ENCODE data around the gene GATA3.
"Not testable (repeated sequence)": the region's sequence is repeated elsewhere in the genome, so short reads cannot be mapped to it uniquely, and the experiment has no call there.

Gene GATA3

GRCh38 chr10:8054494-8055407, at the start of gene GATA3:
Gene GATA3 (plus strand): TSS chr10:8054688. CDS start chr10:8055656, 968 bp downstream.
- no peak for DNase-seq (ENCODE audit: low read depth, low spot score)

- DNase-seq (ENCODE audit: low read depth, low spot score) = no peak
Measured at GRCh38 chr10:8006274-8006999, 48.1 kb upstream of the GATA3 start.

GRCh38 chr10:8009031-8009430, 45.5 kb upstream of the GATA3 start:
- DNase-seq (ENCODE audit: low read depth, low spot score) = no peak

- DNase-seq (ENCODE audit: low read depth, low spot score) = no peak
Measured at GRCh38 chr10:8013006-8013405, 41.5 kb upstream of the GATA3 start.

- DNase-seq (ENCODE audit: low read depth, low spot score) = no peak
Measured at GRCh38 chr10:8013619-8014018, 40.9 kb upstream of the GATA3 start.

GRCh38 chr10:8014649-8015048, 39.8 kb upstream of the GATA3 start:
- no peak for DNase-seq (ENCODE audit: low read depth, low spot score)

- no peak for DNase-seq (ENCODE audit: low read depth, low spot score)
Measured at GRCh38 chr10:8017277-8017676, 37.2 kb upstream of the GATA3 start.

GRCh38 chr10:8023321-8023720, 31.2 kb upstream of the GATA3 start:
- no peak for DNase-seq (ENCODE audit: low read depth, low spot score)

GRCh38 chr10:8023851-8024250, 30.6 kb upstream of the GATA3 start:
- no peak for DNase-seq (ENCODE audit: low read depth, low spot score)

- no peak for DNase-seq (ENCODE audit: low read depth, low spot score)
Measured at GRCh38 chr10:8026349-8027259, 27.9 kb upstream of the GATA3 start.

GRCh38 chr10:8031211-8031610, 23.3 kb upstream of the GATA3 start:
- DNase-seq (ENCODE audit: low read depth, low spot score) = not testable (repeated sequence)

- DNase-seq (ENCODE audit: low read depth, low spot score) = no peak
Measured at GRCh38 chr10:8032558-8032957, 21.9 kb upstream of the GATA3 start.

- no peak for DNase-seq (ENCODE audit: low read depth, low spot score)
Measured at GRCh38 chr10:8033812-8034465, 20.5 kb upstream of the GATA3 start.

GRCh38 chr10:8034466-8035005, 20.0 kb upstream of the GATA3 start:
- DNase-seq (ENCODE audit: low read depth, low spot score) = no peak

- no peak for DNase-seq (ENCODE audit: low read depth, low spot score)
Measured at GRCh38 chr10:8035006-8035640, 19.4 kb upstream of the GATA3 start.

GRCh38 chr10:8035641-8036470, 18.6 kb upstream of the GATA3 start:
- DNase-seq (ENCODE audit: low read depth, low spot score) = no peak

GRCh38 chr10:8036506-8037198, 17.8 kb upstream of the GATA3 start:
- DNase-seq (ENCODE audit: low read depth, low spot score) = no peak

GRCh38 chr10:8037199-8037801, 17.2 kb upstream of the GATA3 start:
- DNase-seq (ENCODE audit: low read depth, low spot score) = no peak

All from smooth muscle cell of the brain vasculature (primary cell).